Measurements from ENCODE around the gene DNER. TPM values are rescaled to one million over a fixed set of nuclear protein-coding genes. Genes with fewer than 3 reads are reported as not detected.
A peak's percentile ranks its signal among the peaks of the same experiment; 100 is the strongest.

The DNER gene
- total RNA-seq, 1 experiment from 2014 or later, result 0.28 TPM

GRCh38 chr2:229408962-229409361, 305.4 kb downstream of the DNER start:
- peak overlapping the region; percentile 88 for H3K27ac ChIP-seq
- CTCF ChIA-PET, result no interaction called here
- BruUV-seq (replicated peaks), result no TSS peak

GRCh38 chr2:229408356-229408755, 306.0 kb downstream of the DNER start:
- Histone ChIP-seq H3K27ac (peak overlapping the region; percentile 88), H3K4me1 (replicated peaks; ENCODE audit: insufficient read depth) (peaks cover 20% of the 10 kb centered on the region), H3K9me2 (ENCODE audit: insufficient read depth) (peaks cover 3% of the 10 kb centered on the region; the same call in 1 of the 2 replicates), H3K79me2 (ENCODE audit: low read depth) (no peaks in the 10 kb centered on the region), H3K4me3 (no peak overlapping the region), H3K4me2 (peak overlapping the region; percentile 30), H3F3A (ENCODE audit: insufficient read depth, low read depth) (peaks cover 12% of the 10 kb centered on the region), H3K36me3 (ENCODE audit: low read depth) (no peaks in the 10 kb centered on the region), H3K27me3 (ENCODE audit: insufficient read depth, low read depth) (no peaks in the 10 kb centered on the region), H4K20me1 (ENCODE audit: insufficient read depth) (no peaks in the 10 kb centered on the region), H3K9me3 (ENCODE audit: insufficient read depth, low read depth) (peaks cover 15% of the 10 kb centered on the region; the same call in 1 of the 2 replicates), H2AFZ (no peak overlapping the region)
- CTCF ChIA-PET, result interaction anchor here (0.7 kb wide), 1 partner anchor 23 kb away, joined by 6 read pairs; no protein-coding TSS in a partner anchor
- no peak for TF ChIP-seq EZH2 (IDR thresholded peaks at IDR 0.05; ENCODE audit: low read depth)
- no peak for TF ChIP-seq CTCF (conservative IDR thresholded peaks at IDR 0.05)
- intact Hi-C loops (cut with micrococcal nuclease; ENCODE audit: unreplicated experiment), result no loop called here
- no TSS peak for BruUV-seq (replicated peaks)
- POLR2A ChIA-PET (ENCODE audit: unreplicated experiment), result interaction anchor here (0.7 kb wide), 1 partner anchor 82 kb away, joined by 6 read pairs; no protein-coding TSS in a partner anchor
- peak; percentile 66 to 96 for DNase-seq

More at GRCh38 chr2:229408962-229409361, 305.4 kb downstream of the DNER start:
- Histone ChIP-seq H3K79me2 (ENCODE audit: low read depth) (no peaks in the 10 kb centered on the region), H3K9me3 (ENCODE audit: insufficient read depth, low read depth) (peaks cover 15% of the 10 kb centered on the region; the same call in 1 of the 2 replicates), H3K9me2 (ENCODE audit: insufficient read depth) (peaks cover 3% of the 10 kb centered on the region; the same call in 1 of the 2 replicates), H3F3A (ENCODE audit: insufficient read depth, low read depth) (peaks cover 12% of the 10 kb centered on the region), H2AFZ (no peak overlapping the region), H4K20me1 (ENCODE audit: insufficient read depth) (no peaks in the 10 kb centered on the region), H3K4me3 (no peak overlapping the region), H3K27me3 (ENCODE audit: insufficient read depth, low read depth) (no peaks in the 10 kb centered on the region), H3K4me2 (peak overlapping the region; percentile 30), H3K36me3 (ENCODE audit: low read depth) (no peaks in the 10 kb centered on the region), H3K4me1 (replicated peaks; ENCODE audit: insufficient read depth) (peaks cover 20% of the 10 kb centered on the region)
- no peak for DNase-seq
- intact Hi-C loops (cut with micrococcal nuclease; ENCODE audit: unreplicated experiment), result no loop called here
- POLR2A ChIA-PET (ENCODE audit: unreplicated experiment), result no interaction called here
- no peak for TF ChIP-seq CTCF (conservative IDR thresholded peaks at IDR 0.05)
- no peak for TF ChIP-seq EZH2 (IDR thresholded peaks at IDR 0.05; ENCODE audit: low read depth)

GRCh38 chr2:229407170-229407569, 307.2 kb downstream of the DNER start:
- Histone ChIP-seq H2AFZ (no peak overlapping the region), H3K27ac (peak overlapping the region; percentile 88), H3K27me3 (ENCODE audit: insufficient read depth, low read depth) (no peaks in the 10 kb centered on the region), H4K20me1 (ENCODE audit: insufficient read depth) (no peaks in the 10 kb centered on the region), H3K9me3 (ENCODE audit: insufficient read depth, low read depth) (peaks cover 15% of the 10 kb centered on the region; the same call in 1 of the 2 replicates), H3K4me1 (replicated peaks; ENCODE audit: insufficient read depth) (peaks cover 20% of the 10 kb centered on the region), H3K9me2 (ENCODE audit: insufficient read depth) (peaks cover 3% of the 10 kb centered on the region; the same call in 1 of the 2 replicates), H3F3A (ENCODE audit: insufficient read depth, low read depth) (peaks cover 12% of the 10 kb centered on the region), H3K79me2 (ENCODE audit: low read depth) (no peaks in the 10 kb centered on the region), H3K4me2 (no peak overlapping the region), H3K36me3 (ENCODE audit: low read depth) (no peaks in the 10 kb centered on the region), H3K4me3 (no peak overlapping the region)
- intact Hi-C loops (cut with micrococcal nuclease; ENCODE audit: unreplicated experiment), result no loop called here
- no peak for TF ChIP-seq CTCF (conservative IDR thresholded peaks at IDR 0.05)
- BruUV-seq (replicated peaks), result no TSS peak
- CTCF ChIA-PET, result no interaction called here
- peak in 1 of 2 experiments; percentile 51 for DNase-seq
- POLR2A ChIA-PET (ENCODE audit: unreplicated experiment), result no interaction called here
